Inferior parietal cortex (tissue), 1 donor: ENCODE measurements around the gene DYNLRB1.
"Not testable (repeated sequence)": the region's sequence is repeated elsewhere in the genome, so short reads cannot be mapped to it uniquely, and the experiment has no call there.

Source experiments
- DNase-seq: peaks from one replicate; pipeline ENCODE4 v3.0.0-alpha.2; 2016; ENCODE audit errors: extremely low spot score

Gene DYNLRB1

DNA sequence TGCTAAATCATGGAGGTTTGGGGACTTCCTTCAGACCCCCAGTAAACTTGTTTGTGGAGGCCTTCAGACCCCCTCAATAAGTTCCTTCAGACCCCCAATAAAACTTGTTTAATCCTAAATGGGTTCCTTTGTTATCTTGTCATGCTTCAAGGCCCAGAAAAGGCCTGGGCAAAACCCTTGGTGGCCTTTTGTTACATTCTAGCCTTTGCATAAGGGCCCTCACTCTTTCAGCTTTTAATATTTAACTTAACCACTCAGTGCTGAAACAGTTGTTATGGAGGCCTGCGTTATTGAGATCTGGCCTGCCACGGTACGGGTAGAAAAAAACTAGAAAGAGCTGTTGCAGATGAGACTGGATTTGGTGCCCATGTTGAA is 4.3 kb upstream of the DYNLRB1 start:
- DNase-seq, result no peak

DNA sequence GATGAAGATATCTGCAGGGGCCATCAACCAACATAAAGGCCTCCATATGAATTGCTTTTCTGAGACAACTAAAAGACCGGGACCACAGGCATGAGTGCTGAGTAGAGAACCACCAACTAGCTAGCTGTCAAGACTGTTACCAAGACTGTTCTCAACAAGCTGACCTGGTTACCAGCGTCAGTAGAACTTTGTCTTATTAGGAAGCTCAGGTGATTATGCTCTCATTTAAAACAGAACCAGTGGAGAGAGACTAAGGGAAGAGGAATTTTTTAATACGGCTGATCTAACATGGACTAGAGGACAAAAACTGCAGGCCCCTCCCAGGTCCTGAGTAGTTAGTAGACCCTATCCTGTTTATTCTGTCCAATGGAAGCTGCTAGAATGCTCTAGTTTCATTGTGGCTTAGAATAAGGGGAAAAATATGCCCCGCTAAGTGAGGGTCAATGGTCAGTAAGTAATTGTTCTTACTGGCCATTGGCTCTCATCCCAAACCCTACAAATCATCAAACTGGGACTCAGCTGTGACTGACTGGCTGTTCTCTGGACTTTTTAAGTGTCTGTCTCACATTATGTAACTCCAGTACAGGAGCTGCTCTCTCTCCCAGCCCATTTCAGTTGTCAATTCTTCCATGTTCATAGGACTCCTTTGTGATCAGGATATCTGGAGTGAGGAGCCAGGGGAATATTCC is 3.8 kb upstream of the DYNLRB1 start:
- no peak for DNase-seq

DNA sequence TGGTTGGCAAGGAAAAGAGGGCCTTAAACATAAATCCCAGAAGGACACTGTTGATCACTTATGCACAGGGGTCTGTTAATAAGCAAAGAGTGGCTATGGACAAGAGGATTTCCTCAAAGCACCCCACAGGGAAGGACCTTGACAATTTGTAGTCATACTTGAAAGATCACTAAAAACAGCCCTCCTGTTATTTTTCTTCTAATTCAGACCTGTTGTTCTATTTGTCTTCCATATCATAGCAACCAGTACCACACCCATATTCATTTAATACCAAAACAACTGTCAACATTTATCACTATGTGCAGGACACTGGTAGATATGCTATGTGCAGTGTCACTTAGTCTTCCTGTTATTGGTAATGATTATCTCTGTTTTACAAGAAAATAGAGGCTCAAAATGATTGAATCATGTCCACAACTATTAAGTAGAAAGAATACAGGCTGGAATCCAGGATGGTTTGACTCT is 3.2 kb upstream of the DYNLRB1 start:
- DNase-seq, result no peak

DNA sequence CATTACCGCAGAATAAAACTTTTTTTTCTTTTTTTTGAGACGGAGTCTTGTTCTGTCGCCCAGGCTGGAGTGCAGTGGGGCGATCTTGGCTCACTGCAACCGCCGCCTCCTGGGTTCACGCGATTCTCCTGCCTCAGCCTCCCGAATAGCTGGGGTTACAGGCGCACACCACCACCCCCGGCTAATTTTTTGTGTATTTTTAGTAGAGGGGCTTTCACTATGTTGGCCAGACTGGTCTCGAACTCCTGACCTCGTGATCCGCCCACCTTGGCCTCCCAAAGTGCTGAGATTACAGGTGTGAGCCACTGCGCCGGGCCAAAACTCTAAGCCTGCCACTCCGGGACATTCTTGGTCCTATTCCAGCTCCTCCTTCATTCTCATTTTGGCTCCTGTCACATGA is 2.2 kb upstream of the DYNLRB1 start:
- not testable (repeated sequence) for DNase-seq

DNA sequence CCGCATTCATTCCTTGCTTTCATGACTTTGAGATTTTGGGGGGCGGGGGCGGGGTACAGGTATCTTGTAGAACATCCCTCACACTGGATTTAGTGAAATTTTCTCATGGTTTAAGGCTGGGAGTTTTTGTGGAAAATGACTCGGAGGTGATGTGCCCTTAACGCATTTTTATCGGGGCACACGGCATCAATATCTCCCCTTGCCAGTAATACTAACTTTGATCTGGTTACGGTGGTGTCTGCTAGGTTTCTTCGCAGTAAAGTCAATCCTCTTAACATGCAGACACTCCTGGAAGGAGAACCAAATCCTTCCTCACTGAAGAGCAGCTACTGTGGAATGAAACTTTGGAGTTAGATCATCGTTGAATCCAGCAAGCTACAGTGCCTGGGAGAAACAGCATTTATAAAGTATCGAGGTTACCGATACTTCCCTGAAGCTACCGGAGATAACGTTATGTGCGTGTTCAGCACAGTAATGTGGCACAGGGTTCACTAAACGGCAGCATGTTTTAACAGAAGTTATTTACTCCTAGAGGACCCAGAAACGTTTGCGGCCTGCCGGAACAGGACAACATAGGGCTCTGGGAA is 1.2 kb upstream of the DYNLRB1 start:
- DNase-seq, result no peak

- DNase-seq, result no peak
Observed at GRCh38 chr20:34515484-34516246, 557 bp upstream of the DYNLRB1 start.

DNA sequence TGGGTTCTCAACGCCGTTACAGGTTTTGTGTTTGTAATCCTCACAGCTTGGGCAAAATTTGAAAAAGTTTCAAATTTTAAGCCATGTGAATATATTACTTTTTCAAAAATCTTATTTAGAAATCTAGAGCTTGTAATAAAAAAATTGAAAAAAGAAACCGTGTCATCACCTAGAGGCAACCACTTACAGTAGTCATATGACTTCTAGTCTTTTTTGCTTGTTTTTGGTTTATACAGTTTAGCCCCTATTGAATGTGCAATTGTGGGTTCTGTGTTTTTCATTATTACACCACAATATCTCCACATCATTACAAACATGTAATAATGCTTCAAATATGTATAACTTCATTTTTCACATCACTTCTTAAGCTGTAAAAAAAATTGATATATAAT is 888 bp downstream of the DYNLRB1 start:
- DNase-seq, result no peak

GRCh38 chr20:34518863-34519262 is 2.6 kb downstream of the DYNLRB1 start:
- not testable (repeated sequence) for DNase-seq

DNA sequence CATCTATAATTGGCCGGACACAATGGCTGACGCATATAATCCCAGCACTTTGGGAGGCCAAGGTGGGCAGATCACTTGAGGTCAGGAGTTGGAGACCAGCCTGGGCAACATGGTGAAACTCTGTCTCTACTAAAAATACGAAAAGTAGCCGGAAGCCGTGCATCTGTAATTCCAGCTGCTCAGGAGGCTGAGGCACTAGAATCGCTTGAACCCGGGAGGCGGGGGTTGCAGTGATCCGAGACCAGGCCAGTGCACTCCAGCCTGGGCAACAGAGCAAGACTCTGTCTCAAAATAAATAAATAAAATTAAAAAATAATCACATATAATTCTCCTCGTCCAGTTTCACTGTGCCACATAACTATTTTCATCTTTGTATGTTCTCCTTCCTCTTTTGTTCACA is 3.6 kb downstream of the DYNLRB1 start:
- DNase-seq, result not testable (repeated sequence)

GRCh38 chr20:34522969-34523871 is 7.0 kb downstream of the DYNLRB1 start:
- no peak for DNase-seq

- no peak for DNase-seq
Observed at GRCh38 chr20:34524426-34524825, 8.2 kb downstream of the DYNLRB1 start.

GRCh38 chr20:34525342-34525708 is 9.1 kb downstream of the DYNLRB1 start:
- no peak for DNase-seq

- DNase-seq, result no peak
Observed at GRCh38 chr20:34525709-34526416, 9.6 kb downstream of the DYNLRB1 start.

GRCh38 chr20:34526466-34526865 is 10.2 kb downstream of the DYNLRB1 start:
- no peak for DNase-seq

DNA sequence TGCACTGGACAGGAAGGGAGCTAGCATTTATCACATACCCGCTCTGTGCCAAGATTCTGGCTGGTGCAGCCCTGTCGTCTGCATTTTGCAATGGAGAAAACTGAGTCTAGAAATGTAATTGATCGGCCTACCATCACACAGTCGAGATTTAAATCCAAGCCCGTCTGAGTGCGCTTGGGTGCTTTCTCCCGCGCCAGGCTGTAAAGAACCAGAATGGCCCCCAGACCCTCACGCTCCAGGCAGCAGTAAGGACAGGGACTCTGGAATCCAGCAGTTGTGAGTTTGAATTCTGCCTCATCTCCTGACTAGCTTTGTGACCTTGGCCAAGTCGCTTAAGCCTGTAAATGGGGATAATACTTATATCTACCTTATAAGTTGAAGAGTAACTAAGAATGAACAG is 10.8 kb downstream of the DYNLRB1 start:
- no peak for DNase-seq

DNA sequence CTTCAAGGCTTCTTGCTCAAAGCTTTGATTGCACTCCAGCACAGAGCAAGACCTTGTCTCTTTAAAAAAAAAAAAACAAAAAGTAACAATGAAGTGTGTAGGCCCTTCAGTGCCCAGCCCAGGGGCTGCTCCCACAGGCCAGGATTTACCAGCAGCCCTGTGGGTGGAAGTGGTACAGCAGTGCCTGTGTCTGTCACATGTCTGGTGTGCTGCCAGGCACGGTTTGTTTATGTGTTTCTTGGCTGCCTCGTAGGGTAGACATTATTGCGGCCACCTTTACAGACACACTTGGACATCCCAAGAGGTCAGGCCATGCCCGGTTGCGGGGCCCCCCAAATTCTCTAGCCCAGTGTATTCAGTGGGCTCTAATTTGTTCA is 12.7 kb downstream of the DYNLRB1 start:
- DNase-seq, result no peak

GRCh38 chr20:34529742-34530141 is 13.5 kb downstream of the DYNLRB1 start:
- DNase-seq, result no peak

DNA sequence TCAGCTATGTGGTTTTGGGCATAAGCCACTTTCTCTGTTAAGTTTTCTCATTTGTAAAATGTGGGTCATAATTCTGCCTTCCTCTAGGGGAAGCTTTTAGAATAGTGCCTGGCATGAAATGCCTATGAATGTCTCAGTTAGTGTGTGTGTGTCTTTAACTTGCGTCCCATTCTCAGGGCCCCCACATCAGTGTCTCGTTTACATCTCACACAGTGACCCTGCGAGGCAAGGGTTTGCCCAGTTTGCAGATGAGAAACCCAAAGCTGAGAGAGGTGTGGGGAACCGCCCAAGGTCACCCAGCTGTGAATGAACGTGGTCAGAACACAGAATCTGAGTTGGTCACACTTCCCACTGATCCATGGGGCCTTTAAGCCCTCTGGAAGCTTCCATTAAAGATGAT is 14.1 kb downstream of the DYNLRB1 start:
- DNase-seq, result no peak

GRCh38 chr20:34531608-34532265 is 15.5 kb downstream of the DYNLRB1 start:
- DNase-seq, result no peak

DNA sequence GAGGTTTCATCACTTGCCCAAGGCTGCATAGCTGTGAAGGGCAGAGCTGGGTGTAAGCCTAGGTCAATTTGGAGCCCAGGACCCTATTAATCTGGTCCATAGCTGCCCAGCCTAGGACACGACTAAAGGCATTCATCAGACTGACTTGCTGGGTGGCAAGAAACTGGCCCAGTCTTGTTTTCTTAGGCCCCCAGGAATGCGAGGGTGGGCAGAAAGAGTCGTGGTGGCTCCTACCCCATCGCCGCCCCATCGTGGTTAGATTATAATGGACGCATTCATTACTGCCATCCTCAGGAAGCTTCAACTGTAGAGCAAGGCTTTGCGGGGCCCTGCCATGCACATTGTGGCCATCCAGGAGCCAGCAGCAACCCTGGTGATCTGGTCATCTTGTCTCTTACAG is 16.1 kb downstream of the DYNLRB1 start:
- DNase-seq, result no peak

DNA sequence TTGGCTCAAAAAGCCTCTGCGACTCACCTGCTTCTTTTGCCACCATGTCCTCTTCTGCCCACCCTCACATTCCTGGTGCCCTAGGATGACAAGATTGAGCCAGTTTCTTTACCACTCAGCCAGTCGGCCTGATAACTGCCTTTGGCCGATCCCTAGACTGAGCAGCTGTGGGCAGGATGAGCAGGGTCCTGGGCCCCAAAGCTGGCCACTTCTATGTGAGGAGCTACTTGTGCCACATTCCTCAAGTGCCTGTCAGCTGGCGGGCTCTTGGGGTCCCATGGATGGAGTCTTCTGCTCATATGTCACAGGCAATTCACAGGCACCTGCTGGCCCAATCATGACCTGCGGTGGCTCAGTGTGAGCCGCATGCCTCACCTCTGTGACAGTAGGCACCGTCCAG is 16.5 kb downstream of the DYNLRB1 start:
- DNase-seq, result no peak
